B cell (primary cell): ENCODE results near the gene SPCS3. TPM values are rescaled to one million over a fixed set of nuclear protein-coding genes. Genes with fewer than 3 reads are reported as not detected.
"Not testable (repeated sequence)": the region's sequence is repeated elsewhere in the genome, so short reads cannot be mapped to it uniquely, and the experiment has no call there.

ENCODE experiments used
- ATAC-seq: fragments of 200-7000 bp; cut with Tn5 transposase; one replicate; pipeline ENCODE4 v1.10.0; 2021; ENCODE audit warnings: low read depth, mild to moderate bottlenecking, moderate number of reproducible peaks, moderate library complexity
- CTCF ChIA-PET: fragments of 350-600 bp; sonication (Branson Sonifier 250); formaldehyde crosslinking; loops from one replicate; lab custom pipeline; 2021; ENCODE audit warnings: antibody characterized with exemption, inconsistent platforms; lab: Charles Lee
- POLR2A ChIA-PET: fragments of 350-600 bp; sonication (Branson Sonifier 250); formaldehyde crosslinking; loops from one replicate; lab custom pipeline; 2021; ENCODE audit warnings: antibody characterized with exemption; lab: Charles Lee
- DNase-seq: peaks from one replicate; pipeline ENCODE4 v3.0.0; 2013
- H2AFZ ChIP-seq: 2 replicates; pipeline ENCODE4 v1.6.1; 2012; ENCODE audit warnings: mild to moderate bottlenecking, low read depth, low read length; ENCODE audit not compliant: insufficient read depth, poor library complexity, severe bottlenecking
- H3K27ac ChIP-seq, 2 donors: 1 replicate in 1 of 2; 2 replicates in 1 of 2; pipeline ENCODE4 v1.5.1; 2012 to 2013; ENCODE audit warnings: low read length in 2 of 2, mild to moderate bottlenecking in 2 of 2, moderate library complexity in 1 of 2
- H3K27me3 ChIP-seq, 4 experiments: fragments of 200-600 bp in 1 of 4; sonication (generic) in 1 of 4; replicated peaks in 1 of 4; 1 replicate in 2 of 4; 2 replicates in 2 of 4; pipeline versions ENCODE4 v1.6.1 to v1.7.0; 2013 to 2016; ENCODE audit warnings: low read length in 3 of 4, mild to moderate bottlenecking in 2 of 4, mixed read lengths in 1 of 4, moderate library complexity in 1 of 4; ENCODE audit not compliant: insufficient read depth in 4 of 4, control insufficient read depth in 3 of 4; ENCODE audit errors: control extremely low read depth in 1 of 4
- H3K36me3 ChIP-seq, 2 experiments: replicated peaks in 1 of 2; 1 replicate in 1 of 2; 2 replicates in 1 of 2; pipeline versions ENCODE4 v1.6.1 to v1.7.1; 2013; ENCODE audit warnings: low read length in 1 of 2; ENCODE audit not compliant: insufficient read depth in 2 of 2, control insufficient read depth in 1 of 2; ENCODE audit errors: control extremely low read depth in 1 of 2, extremely low read depth in 1 of 2
- H3K4me1 ChIP-seq, 2 donors: fragments of 200-600 bp in 1 of 2; sonication (generic) in 1 of 2; 1 replicate in 1 of 2; 2 replicates in 1 of 2; pipeline versions ENCODE4 v1.5.1 to v1.6.1; 2013 to 2017; ENCODE audit warnings: low read length in 2 of 2; ENCODE audit not compliant: control insufficient read depth in 2 of 2, insufficient read depth in 2 of 2
- H3K4me2 ChIP-seq: replicated peaks from 2 replicates; pipeline ENCODE3; 2012; ENCODE audit warnings: mild to moderate bottlenecking, low read depth, low read length; ENCODE audit not compliant: poor library complexity, severe bottlenecking
- H3K4me3 ChIP-seq, 5 experiments: fragments of 200-600 bp in 1 of 5; sonication (generic) in 1 of 5; 1 replicate in 3 of 5; 2 replicates in 2 of 5; pipeline versions ENCODE4 v1.5.1 to v1.7.0; 2011 to 2016; ENCODE audit warnings: low read length in 4 of 5, mild to moderate bottlenecking in 4 of 5, low read depth in 2 of 5, control low read depth in 1 of 5, moderate library complexity in 1 of 5; ENCODE audit not compliant: insufficient read depth in 1 of 5; ENCODE audit errors: control extremely low read depth in 1 of 5, extremely low read depth in 1 of 5
- H3K79me2 ChIP-seq: fragments of 200-600 bp; sonication (generic); one replicate; pipeline ENCODE4 v1.6.0; 2016; ENCODE audit warnings: low read length; ENCODE audit not compliant: control insufficient read depth, insufficient read depth
- H3K9ac ChIP-seq: fragments of 200-600 bp; sonication (generic); 2 replicates; pipeline ENCODE4 v1.6.1; 2017; ENCODE audit warnings: mild to moderate bottlenecking, low read length, moderate library complexity
- H3K9me3 ChIP-seq, 3 donors: one replicate each; pipeline versions ENCODE4 v1.6.1 to v1.7.1; 2013; ENCODE audit warnings: low read length in 2 of 3; ENCODE audit not compliant: control insufficient read depth in 2 of 3, insufficient read depth in 1 of 3; ENCODE audit errors: control extremely low read depth in 1 of 3
- H4K20me1 ChIP-seq: 2 replicates; pipeline ENCODE4 v1.6.0; 2012; ENCODE audit warnings: mild to moderate bottlenecking, low read length; ENCODE audit not compliant: insufficient read depth, control insufficient read depth, poor library complexity, severe bottlenecking
- H3K27ac Mint-ChIP-seq: one replicate; pipeline ENCODE4 v1.8.0; 2021; ENCODE audit warnings: mixed read lengths
- H3K27me3 Mint-ChIP-seq: one replicate; pipeline ENCODE4 v1.8.0; 2021; ENCODE audit warnings: mixed read lengths
- H3K4me1 Mint-ChIP-seq: one replicate; pipeline ENCODE4 v1.8.0; 2021; ENCODE audit warnings: mixed read lengths
- H3K4me3 Mint-ChIP-seq: one replicate; pipeline ENCODE4 v1.8.0; 2021; ENCODE audit warnings: mixed read lengths
- H3K9me3 Mint-ChIP-seq: one replicate; pipeline ENCODE4 v1.8.0; 2022; ENCODE audit warnings: mixed read lengths; ENCODE audit not compliant: insufficient read depth
- CTCF ChIP-seq: fragments of 200-600 bp; IDR thresholded peaks from one replicate; pipeline ENCODE4 v1.8.0; 2022; ENCODE audit warnings: antibody characterized with exemption, mild to moderate bottlenecking
- EZH2 ChIP-seq: IDR thresholded peaks from 2 replicates; pipeline ENCODE4 v1.6.1; 2012; ENCODE audit warnings: borderline replicate concordance, low read depth, mild to moderate bottlenecking, moderate library complexity, low read length; ENCODE audit not compliant: insufficient read depth, poor library complexity, severe bottlenecking
- WGBS: methylation state at CpG from one replicate; pipeline ENCODE4 v1.1.5; 2013; ENCODE audit warnings: missing lambda C conversion rate; ENCODE audit not compliant: insufficient coverage; 5-methylcytosine and 5-hydroxymethylcytosine counted together
- intact Hi-C: fragments of 100-400 bp; cut with micrococcal nuclease; formaldehyde crosslinking; loops from one replicate; pipeline ENCODE4 v1.10.0; 2022
- polyA plus RNA-seq: library from polyadenylated mRNA; depleted of rRNA; stranded (reverse); fragments of >200 nt; gene quantifications from 2 replicates; pipeline ENCODE4 v1.2.3, GENCODE V29; 2012
- total RNA-seq, 2 donors: library from RNA; stranded (reverse); fragments of 120-200 nt in 1 of 2; gene quantifications; 1 replicate in 1 of 2; 2 replicates in 1 of 2; pipeline versions ENCODE4 v1.2.3 to v1.2.4, GENCODE V29; 2013 to 2022

The SPCS3 gene
- total and polyA plus RNA-seq, 2 donors (not counting 1 experiment from before 2014, with no cell fraction given) = 27.8 to 92.4 TPM

DNA sequence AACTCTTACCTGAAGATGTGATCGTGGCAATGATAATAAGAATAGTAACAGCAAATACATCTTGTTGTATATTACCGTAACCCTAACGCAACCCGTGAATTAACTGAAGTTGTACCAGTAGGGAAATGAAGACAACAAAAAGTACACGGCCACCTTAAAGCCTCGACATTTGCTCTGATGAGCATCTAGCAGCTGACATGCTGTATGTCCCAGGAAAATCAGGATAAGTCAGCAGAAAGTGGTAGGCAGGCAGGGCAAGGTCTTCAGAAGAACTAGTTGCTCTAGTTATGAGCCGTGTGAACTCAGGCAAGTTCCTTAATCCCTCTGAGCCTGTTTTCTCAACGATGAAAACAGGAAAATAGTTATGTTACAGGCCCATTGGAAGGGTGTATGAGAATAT is 43.1 kb upstream of the SPCS3 start:
- ChIA-PET CTCF (interaction anchor here (1.2 kb wide), 1 partner anchor 126 kb away, joined by 8 read pairs; no protein-coding TSS in a partner anchor), POLR2A (no interaction called here)
- no peak overlapping the region for H3K9ac ChIP-seq
- Mint-ChIP-seq H3K27me3 (peaks cover 39% of the 10 kb centered on the region), H3K4me3 (no peak overlapping the region), H3K9me3 (no peaks in the 10 kb centered on the region), H3K4me1 (no peaks in the 10 kb centered on the region), H3K27ac (no peak overlapping the region)
- intact Hi-C loops = no loop called here
- no peaks in the 10 kb centered on the region for H3K4me1 ChIP-seq
- H3K4me3 ChIP-seq = no peak overlapping the region
- ATAC-seq = no peak
- no peaks in the 10 kb centered on the region for H3K79me2 ChIP-seq
- H4K20me1 ChIP-seq = no peaks in the 10 kb centered on the region
- H3K27me3 ChIP-seq = peaks cover 0 to 3% (median 0%) of the 10 kb centered on the region in 4 experiments
- H3K4me2 ChIP-seq = no peak overlapping the region
- H3K27ac ChIP-seq = no peak overlapping the region
- TF ChIP-seq EZH2 = no peak
- TF ChIP-seq CTCF = no peak
- whole genome bisulfite sequencing = 86% methylated on average over 7 of the region's 8 CpGs
- no peaks in the 10 kb centered on the region for H3K9me3 ChIP-seq
- H2AFZ ChIP-seq = no peak overlapping the region
- DNase-seq = no peak
- H3K36me3 ChIP-seq = no peaks in the 10 kb centered on the region

- H4K20me1 ChIP-seq = no peaks in the 10 kb centered on the region
- H3K27ac ChIP-seq = no peak overlapping the region
- CTCF ChIA-PET = interaction anchor here (1.2 to 1.6 kb wide), 2 partner anchors 11 to 127 kb away, joined by 5 to 8 read pairs; no protein-coding TSS in a partner anchor
- TF ChIP-seq EZH2 = no peak
- TF ChIP-seq CTCF = peak; percentile 18
- H3K4me1 ChIP-seq = no peaks in the 10 kb centered on the region
- H3K9me3 Mint-ChIP-seq = no peaks in the 10 kb centered on the region
- no peak overlapping the region for H2AFZ ChIP-seq
- H3K9me3 ChIP-seq = no peaks in the 10 kb centered on the region
- H3K4me1 Mint-ChIP-seq = no peaks in the 10 kb centered on the region
- H3K9ac ChIP-seq = no peak overlapping the region
- no peaks in the 10 kb centered on the region for H3K79me2 ChIP-seq
- H3K27me3 Mint-ChIP-seq = peaks cover 35% of the 10 kb centered on the region
- no peaks in the 10 kb centered on the region for H3K36me3 ChIP-seq
- H3K4me2 ChIP-seq = no peak overlapping the region
- DNase-seq (peak; percentile 15), ATAC-seq (no peak)
- no peak overlapping the region for H3K4me3 Mint-ChIP-seq
- H3K4me3 ChIP-seq = no peak overlapping the region
- 90% methylated on average over 10 of the region's 13 CpGs for WGBS
- intact Hi-C loops = no loop called here
- POLR2A ChIA-PET = no interaction called here
- H3K27ac Mint-ChIP-seq = no peak overlapping the region
- no peaks in the 10 kb centered on the region for H3K27me3 ChIP-seq
Measured at GRCh38 chr4:176277162-176277904, 42.4 kb upstream of the SPCS3 start.

GRCh38 chr4:176279560-176279959 is 40.2 kb upstream of the SPCS3 start:
- H3K36me3 ChIP-seq, H3K4me3 ChIP-seq, H3K27ac ChIP-seq, POLR2A ChIA-PET, CTCF ChIA-PET, H3K27me3 ChIP-seq, H3K9me3 Mint-ChIP-seq, H2AFZ ChIP-seq, H3K4me1 Mint-ChIP-seq, H3K9me3 ChIP-seq, ATAC-seq, H3K4me3 Mint-ChIP-seq, H3K4me1 ChIP-seq, H3K79me2 ChIP-seq, H3K4me2 ChIP-seq, DNase-seq, H4K20me1 ChIP-seq, H3K9ac ChIP-seq, H3K27ac Mint-ChIP-seq: not testable (repeated sequence)
- no CpG with 5 or more reads among the region's 1 CpG for WGBS
- peaks cover 36% of the 10 kb centered on the region for H3K27me3 Mint-ChIP-seq
- intact Hi-C loops = loop anchor here (2.0 kb wide), 1 partner anchor 333 kb away; no protein-coding TSS in a partner anchor
